ENCODE results near the gene EIF5A.

Gene EIF5A

DNA sequence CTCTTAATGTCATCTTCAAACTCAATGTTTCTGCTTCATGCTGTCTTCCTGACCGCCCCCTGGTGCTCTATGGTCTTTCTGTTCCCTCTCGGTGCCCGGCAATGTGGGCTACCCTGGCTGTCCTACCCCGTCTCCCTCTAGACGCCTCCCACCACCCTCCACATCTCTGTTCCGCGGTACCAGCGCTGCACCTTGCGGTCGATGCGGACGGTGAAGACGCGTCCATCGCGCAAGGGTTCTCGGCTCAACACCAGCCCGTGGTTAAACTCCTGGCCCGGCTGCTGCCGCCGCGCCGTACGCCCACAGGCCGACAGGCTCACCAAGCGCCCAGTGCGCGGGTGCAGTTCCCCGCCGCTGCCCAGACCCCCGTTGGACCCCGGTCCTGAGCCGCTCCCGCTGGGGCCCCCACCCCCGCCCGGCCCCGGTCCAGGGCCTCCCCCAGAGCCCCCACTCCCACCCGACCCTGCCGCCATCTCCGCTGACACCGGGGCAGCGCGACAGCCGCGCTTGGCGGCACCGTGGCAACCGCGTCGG, 21.5 kb downstream of the EIF5A start, which contains the start of gene NEURL4:
NEURL4 (minus strand) TSS at position 496 of the 534 bp plus-strand sequence; CDS start at position 473, 23 bp downstream.
- TF ChIP-seq, protein P1, sequence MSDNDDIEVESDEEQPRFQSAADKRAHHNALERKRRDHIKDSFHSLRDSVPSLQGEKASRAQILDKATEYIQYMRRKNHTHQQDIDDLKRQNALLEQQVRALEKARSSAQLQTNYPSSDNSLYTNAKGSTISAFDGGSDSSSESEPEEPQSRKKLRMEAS (IDR thresholded peaks at IDR 0.05), result no peak; the same call in 1 of the 2 replicates
- no peak for TF ChIP-seq ZBTB7A (IDR thresholded peaks at IDR 0.05; ENCODE audit: low read depth)
- TF ChIP-seq FOXM1 (IDR thresholded peaks at IDR 0.05; ENCODE audit: borderline replicate concordance, low read depth), result no peak
- TF ChIP-seq YY1 (IDR thresholded peaks at IDR 0.05; ENCODE audit: low read depth), result peak; percentile 81
- TF ChIP-seq, protein P2, sequence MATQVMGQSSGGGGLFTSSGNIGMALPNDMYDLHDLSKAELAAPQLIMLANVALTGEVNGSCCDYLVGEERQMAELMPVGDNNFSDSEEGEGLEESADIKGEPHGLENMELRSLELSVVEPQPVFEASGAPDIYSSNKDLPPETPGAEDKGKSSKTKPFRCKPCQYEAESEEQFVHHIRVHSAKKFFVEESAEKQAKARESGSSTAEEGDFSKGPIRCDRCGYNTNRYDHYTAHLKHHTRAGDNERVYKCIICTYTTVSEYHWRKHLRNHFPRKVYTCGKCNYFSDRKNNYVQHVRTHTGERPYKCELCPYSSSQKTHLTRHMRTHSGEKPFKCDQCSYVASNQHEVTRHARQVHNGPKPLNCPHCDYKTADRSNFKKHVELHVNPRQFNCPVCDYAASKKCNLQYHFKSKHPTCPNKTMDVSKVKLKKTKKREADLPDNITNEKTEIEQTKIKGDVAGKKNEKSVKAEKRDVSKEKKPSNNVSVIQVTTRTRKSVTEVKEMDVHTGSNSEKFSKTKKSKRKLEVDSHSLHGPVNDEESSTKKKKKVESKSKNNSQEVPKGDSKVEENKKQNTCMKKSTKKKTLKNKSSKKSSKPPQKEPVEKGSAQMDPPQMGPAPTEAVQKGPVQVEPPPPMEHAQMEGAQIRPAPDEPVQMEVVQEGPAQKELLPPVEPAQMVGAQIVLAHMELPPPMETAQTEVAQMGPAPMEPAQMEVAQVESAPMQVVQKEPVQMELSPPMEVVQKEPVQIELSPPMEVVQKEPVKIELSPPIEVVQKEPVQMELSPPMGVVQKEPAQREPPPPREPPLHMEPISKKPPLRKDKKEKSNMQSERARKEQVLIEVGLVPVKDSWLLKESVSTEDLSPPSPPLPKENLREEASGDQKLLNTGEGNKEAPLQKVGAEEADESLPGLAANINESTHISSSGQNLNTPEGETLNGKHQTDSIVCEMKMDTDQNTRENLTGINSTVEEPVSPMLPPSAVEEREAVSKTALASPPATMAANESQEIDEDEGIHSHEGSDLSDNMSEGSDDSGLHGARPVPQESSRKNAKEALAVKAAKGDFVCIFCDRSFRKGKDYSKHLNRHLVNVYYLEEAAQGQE (IDR thresholded peaks at IDR 0.05; ENCODE audit: low read depth), result no peak
- no peak for TF ChIP-seq EP300 (IDR thresholded peaks at IDR 0.05; ENCODE audit: borderline replicate concordance)
- peak; percentile 65; the same call in 1 of the 2 replicates for TF ChIP-seq TAF1 (IDR thresholded peaks at IDR 0.05; ENCODE audit: low read depth)
- no peak for TF ChIP-seq CEBPB (IDR thresholded peaks at IDR 0.05)
- TF ChIP-seq TCF12 (IDR thresholded peaks at IDR 0.05; ENCODE audit: low read depth), result no peak; the same call in 1 of the 2 replicates
- peak; percentile 20; the same call in 1 of the 2 replicates for TF ChIP-seq NFIC (IDR thresholded peaks at IDR 0.05)
- TF ChIP-seq TEAD4 (IDR thresholded peaks at IDR 0.05), result no peak
- TF ChIP-seq CREB1 (IDR thresholded peaks at IDR 0.05; ENCODE audit: low read depth), result no peak
- no peak for TF ChIP-seq RAD21 (IDR thresholded peaks at IDR 0.05; ENCODE audit: low read depth)
- TF ChIP-seq, protein P3, sequence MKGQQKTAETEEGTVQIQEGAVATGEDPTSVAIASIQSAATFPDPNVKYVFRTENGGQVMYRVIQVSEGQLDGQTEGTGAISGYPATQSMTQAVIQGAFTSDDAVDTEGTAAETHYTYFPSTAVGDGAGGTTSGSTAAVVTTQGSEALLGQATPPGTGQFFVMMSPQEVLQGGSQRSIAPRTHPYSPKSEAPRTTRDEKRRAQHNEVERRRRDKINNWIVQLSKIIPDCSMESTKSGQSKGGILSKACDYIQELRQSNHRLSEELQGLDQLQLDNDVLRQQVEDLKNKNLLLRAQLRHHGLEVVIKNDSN (IDR thresholded peaks at IDR 0.05), result no peak
- no peak; the same call in 1 of the 2 replicates for TF ChIP-seq EGR1 (IDR thresholded peaks at IDR 0.05)

DNA sequence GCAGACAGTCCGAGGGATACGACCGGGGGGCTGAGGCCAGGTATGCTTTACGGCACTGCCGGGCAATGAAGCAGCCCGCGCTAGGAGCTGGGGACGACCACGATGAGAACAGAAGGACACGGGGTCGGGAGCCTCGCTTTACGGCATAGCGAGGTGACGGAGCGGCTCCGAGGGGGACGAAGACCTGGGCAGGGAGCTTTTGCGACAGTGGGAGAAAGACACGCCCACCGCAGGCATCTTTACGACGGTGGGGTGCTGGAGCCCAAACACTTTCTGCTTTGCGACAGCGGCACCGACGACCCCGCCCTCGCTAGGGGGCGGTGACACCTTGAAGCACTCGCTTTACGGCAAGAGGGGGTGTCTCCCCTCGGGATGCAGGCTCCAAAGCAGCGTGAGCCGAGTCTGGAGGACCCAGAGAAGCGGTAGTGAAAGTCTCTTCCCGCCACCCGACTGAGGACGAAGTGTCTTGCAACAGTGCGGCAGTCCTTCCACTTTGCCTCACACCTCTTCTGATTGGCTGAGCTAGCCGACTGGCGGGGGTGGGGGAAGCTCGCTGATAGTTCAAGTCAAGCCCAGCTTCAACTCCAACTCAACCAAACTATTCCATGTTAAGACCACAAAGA, 22.1 kb downstream of the EIF5A start:
- peak; percentile 49 for TF ChIP-seq EP300 (IDR thresholded peaks at IDR 0.05; ENCODE audit: borderline replicate concordance)
- TF ChIP-seq CREB1 (IDR thresholded peaks at IDR 0.05; ENCODE audit: low read depth), result peak; percentile 59
- 0 out of 2 replicates have a peak, but pooled peaks have one; percentile 10 for TF ChIP-seq TCF12 (IDR thresholded peaks at IDR 0.05; ENCODE audit: low read depth)
- TF ChIP-seq, protein P3 (IDR thresholded peaks at IDR 0.05), result no peak; the same call in 1 of the 2 replicates
- no peak for TF ChIP-seq RAD21 (IDR thresholded peaks at IDR 0.05; ENCODE audit: low read depth)
- TF ChIP-seq YY1 (IDR thresholded peaks at IDR 0.05; ENCODE audit: low read depth), result no peak
- TF ChIP-seq ZBTB7A (IDR thresholded peaks at IDR 0.05; ENCODE audit: low read depth), result no peak; the same call in 1 of the 2 replicates
- TF ChIP-seq, protein P2 (IDR thresholded peaks at IDR 0.05; ENCODE audit: low read depth), result no peak
- TF ChIP-seq, protein P1 (IDR thresholded peaks at IDR 0.05), result peak; percentile 44
- TF ChIP-seq CEBPB (IDR thresholded peaks at IDR 0.05), result no peak
- no peak for TF ChIP-seq TEAD4 (IDR thresholded peaks at IDR 0.05)
- no peak for TF ChIP-seq FOXM1 (IDR thresholded peaks at IDR 0.05; ENCODE audit: borderline replicate concordance, low read depth)
- 0 out of 2 replicates have a peak, but pooled peaks have one; percentile 19 for TF ChIP-seq EGR1 (IDR thresholded peaks at IDR 0.05)
- no peak for TF ChIP-seq NFIC (IDR thresholded peaks at IDR 0.05)
- peak; percentile 5; the same call in 1 of the 2 replicates for TF ChIP-seq TAF1 (IDR thresholded peaks at IDR 0.05; ENCODE audit: low read depth)

DNA sequence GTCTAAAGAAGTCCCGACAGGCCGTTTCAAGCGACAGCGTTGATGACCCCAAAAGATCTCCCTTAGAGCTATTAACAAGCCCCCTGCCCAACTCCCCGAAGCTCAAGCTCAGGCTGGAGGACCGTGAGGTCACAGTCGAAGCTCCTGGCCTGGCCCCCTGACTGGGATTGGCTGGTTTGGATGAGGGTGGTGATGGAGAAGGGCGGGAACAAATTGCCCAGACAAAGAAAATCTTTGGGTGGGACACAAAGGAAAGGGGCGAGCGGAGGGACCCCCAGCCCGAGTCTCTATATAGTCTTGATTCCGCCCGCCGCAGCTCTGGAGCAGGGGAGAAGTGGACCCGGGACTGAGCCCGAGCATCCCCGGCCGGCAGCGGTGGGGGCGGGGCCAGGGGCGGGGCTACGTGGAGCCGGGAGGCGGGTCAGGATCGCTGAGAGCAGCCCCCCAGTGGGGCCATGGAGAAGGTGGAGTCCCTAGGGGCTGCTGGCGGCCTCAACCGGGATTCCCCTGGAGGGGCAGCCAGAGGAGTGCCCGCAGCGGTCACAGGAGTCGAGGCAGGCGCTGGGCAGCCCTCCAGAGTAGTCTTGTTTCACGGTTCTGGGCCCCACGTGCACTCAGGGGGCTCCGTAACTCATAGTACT, 22.7 kb downstream of the EIF5A start:
- TF ChIP-seq CREB1 (IDR thresholded peaks at IDR 0.05; ENCODE audit: low read depth), result 0 out of 2 replicates have a peak, but pooled peaks have one; percentile 28
- TF ChIP-seq, protein P2 (IDR thresholded peaks at IDR 0.05; ENCODE audit: low read depth), result no peak
